ENCODE measurements around the gene STAT6.
"Not testable (repeated sequence)": the region's sequence is repeated elsewhere in the genome, so short reads cannot be mapped to it uniquely, and the experiment has no call there.

Gene STAT6

GRCh38 chr12:57085999-57086492 lies 25.1 kb downstream of the STAT6 start:
- H3K27ac Mint-ChIP-seq = peak overlapping the region; percentile 99 to 100 (median 100)
- peaks cover 11% of the 10 kb centered on the region for H3K36me3 Mint-ChIP-seq (ENCODE audit: low read depth)
- TF ChIP-seq CTCF (IDR thresholded peaks at IDR 0.05; ENCODE audit: unreplicated experiment in 3 of 3) = no peak
- no peaks in the 10 kb centered on the region for H3K27me3 Mint-ChIP-seq (ENCODE audit: low read depth)
- no peaks in the 10 kb centered on the region for H3K9me3 Mint-ChIP-seq
- peaks cover 43% of the 10 kb centered on the region for H3K4me1 Mint-ChIP-seq
- peak overlapping the region; percentile 87 to 91 (median 91) for H3K4me3 Mint-ChIP-seq

GRCh38 chr12:57080855-57081254 lies 30.3 kb downstream of the STAT6 start:
- Mint-ChIP-seq H3K4me1 (peaks cover 36% of the 10 kb centered on the region), H3K27ac (peak overlapping the region in 2 of 3 experiments; percentile 82), H3K9me3 (no peaks in the 10 kb centered on the region), H3K36me3 (ENCODE audit: low read depth) (no peaks in the 10 kb centered on the region), H3K4me3 (no peak overlapping the region), H3K27me3 (ENCODE audit: low read depth) (no peaks in the 10 kb centered on the region)
- no peak for TF ChIP-seq CTCF (IDR thresholded peaks at IDR 0.05; ENCODE audit: unreplicated experiment in 3 of 3)

GRCh38 chr12:57079821-57080220 lies 31.3 kb downstream of the STAT6 start:
- Mint-ChIP-seq H3K4me3 (peak overlapping the region; percentile 23 to 91 (median 91)), H3K4me1 (peaks cover 26% of the 10 kb centered on the region)
- TF ChIP-seq CTCF (IDR thresholded peaks at IDR 0.05; ENCODE audit: unreplicated experiment in 3 of 3) = no peak

GRCh38 chr12:57078519-57079404 lies 32.4 kb downstream of the STAT6 start, which contains the start of gene NEMP1:
Gene NEMP1 (minus strand): TSS chr12:57078791. CDS start chr12:57078745, 46 bp downstream.
- Mint-ChIP-seq H3K4me1 (peaks cover 21% of the 10 kb centered on the region), H3K4me3 (peak within 1 kb of the TSS; percentile 91 to 93 (median 91)), H3K36me3 (ENCODE audit: low read depth) (no peaks in the 10 kb centered on the region), H3K27ac (peak within 1 kb of the TSS; percentile 84 to 95 (median 95)), H3K27me3 (ENCODE audit: low read depth) (no peaks in the 10 kb centered on the region), H3K9me3 (no peaks in the 10 kb centered on the region)
- TF ChIP-seq CTCF (IDR thresholded peaks at IDR 0.05; ENCODE audit: unreplicated experiment in 3 of 3) = no peak

More at GRCh38 chr12:57079821-57080220, 31.3 kb downstream of the STAT6 start:
- no peaks in the 10 kb centered on the region for H3K36me3 Mint-ChIP-seq (ENCODE audit: low read depth)
- H3K9me3 Mint-ChIP-seq = no peaks in the 10 kb centered on the region
- H3K27me3 Mint-ChIP-seq (ENCODE audit: low read depth) = no peaks in the 10 kb centered on the region
- H3K27ac Mint-ChIP-seq = peak overlapping the region; percentile 84 to 95 (median 95)

GRCh38 chr12:57073566-57074450 lies 37.4 kb downstream of the STAT6 start:
- H3K4me1 Mint-ChIP-seq = peaks cover 17% of the 10 kb centered on the region
- H3K27me3 Mint-ChIP-seq (ENCODE audit: low read depth); H3K9me3 Mint-ChIP-seq; H3K27ac Mint-ChIP-seq; H3K4me3 Mint-ChIP-seq: not testable (repeated sequence)
- peaks cover 22% of the 10 kb centered on the region for H3K36me3 Mint-ChIP-seq (ENCODE audit: low read depth)

- Mint-ChIP-seq H3K27me3 (ENCODE audit: low read depth) (no peaks in the 10 kb centered on the region), H3K9me3 (no peaks in the 10 kb centered on the region), H3K27ac (peak overlapping the region in 2 of 3 experiments; percentile 7 to 25), H3K36me3 (ENCODE audit: low read depth) (peaks cover 29% of the 10 kb centered on the region), H3K4me1 (peaks cover 13% of the 10 kb centered on the region), H3K4me3 (peak overlapping the region in 1 of 3 experiments; percentile 50)
- no peak for TF ChIP-seq CTCF (IDR thresholded peaks at IDR 0.05; ENCODE audit: unreplicated experiment in 3 of 3)
These were observed 38.5 kb downstream of the STAT6 start for GRCh38 chr12:57072661-57073060.
